H9 (cell line): Measurements from ENCODE around the gene GSC2. TPM values are rescaled to one million over a fixed set of nuclear protein-coding genes. Genes with fewer than 3 reads are reported as not detected.

Experiments used
- DNase-seq: peaks from one replicate; pipeline ENCODE4 v3.0.0-alpha.2; 2017
- H2AFZ ChIP-seq: one replicate; pipeline ENCODE4 v1.6.1; 2013; ENCODE audit warnings: mild to moderate bottlenecking, low read length, control low read depth, moderate library complexity
- H2AK5ac ChIP-seq: 2 replicates; pipeline ENCODE4 v1.6.1; 2013; ENCODE audit warnings: low read length, control low read depth, mixed read lengths; ENCODE audit not compliant: insufficient read length
- H2BK120ac ChIP-seq: one replicate; pipeline ENCODE4 v1.6.1; 2013; ENCODE audit warnings: low read depth, mild to moderate bottlenecking, low read length, control low read depth, inconsistent platforms; ENCODE audit not compliant: poor library complexity, severe bottlenecking
- H2BK12ac ChIP-seq: 2 replicates; pipeline ENCODE4 v1.6.1; 2013; ENCODE audit warnings: low read length, control low read depth, mixed read lengths, low read depth; ENCODE audit not compliant: insufficient read length
- H2BK15ac ChIP-seq: 2 replicates; pipeline ENCODE4 v1.6.1; 2013; ENCODE audit warnings: low read depth, low read length, control low read depth
- H2BK20ac ChIP-seq: one replicate; pipeline ENCODE4 v1.6.1; 2013; ENCODE audit warnings: low read depth, mild to moderate bottlenecking, low read length, control low read depth, inconsistent platforms; ENCODE audit not compliant: poor library complexity, severe bottlenecking
- H2BK5ac ChIP-seq: 2 replicates; pipeline ENCODE4 v1.6.1; 2013; ENCODE audit warnings: low read length, control low read depth, mixed read lengths; ENCODE audit not compliant: insufficient read length
- H3K14ac ChIP-seq: 2 replicates; pipeline ENCODE4 v1.6.1; 2013; ENCODE audit warnings: low read length, control low read depth; ENCODE audit not compliant: insufficient read depth
- H3K18ac ChIP-seq: 2 replicates; pipeline ENCODE4 v1.6.1; 2013; ENCODE audit warnings: low read depth, mild to moderate bottlenecking, mixed read lengths, low read length, control low read depth; ENCODE audit not compliant: insufficient read length
- H3K23ac ChIP-seq: 2 replicates; pipeline ENCODE4 v1.6.1; 2013; ENCODE audit warnings: low read length, control low read depth, mixed read lengths, low read depth; ENCODE audit not compliant: insufficient read length
- H3K23me2 ChIP-seq: 2 replicates; pipeline ENCODE4 v1.6.1; 2013; ENCODE audit warnings: low read depth, mild to moderate bottlenecking, mixed read lengths, low read length, control low read depth; ENCODE audit not compliant: insufficient read length, poor library complexity, severe bottlenecking
- H3K27ac ChIP-seq: 2 replicates; pipeline ENCODE4 v1.5.1; 2013; ENCODE audit warnings: low read length, control low read depth, mixed read lengths, low read depth; ENCODE audit not compliant: insufficient read length
- H3K27me3 ChIP-seq: 2 replicates; pipeline ENCODE4 v1.6.1; 2013; ENCODE audit warnings: low read length, control low read depth, inconsistent platforms; ENCODE audit not compliant: insufficient read depth
- H3K4ac ChIP-seq: 2 replicates; pipeline ENCODE4 v1.6.1; 2013; ENCODE audit warnings: low read depth, mild to moderate bottlenecking, control low read depth, inconsistent platforms, low read length, moderate library complexity
- H3K4me1 ChIP-seq: 2 replicates; pipeline ENCODE4 v1.6.1; 2013; ENCODE audit warnings: low read length, control low read depth, inconsistent platforms; ENCODE audit not compliant: insufficient read depth
- H3K4me2 ChIP-seq: 2 replicates; pipeline ENCODE4 v1.6.1; 2013; ENCODE audit warnings: low read length, control low read depth, mixed read lengths; ENCODE audit not compliant: insufficient read length, insufficient read depth
- H3K56ac ChIP-seq: 2 replicates; pipeline ENCODE4 v1.6.1; 2013; ENCODE audit warnings: low read depth, mild to moderate bottlenecking, mixed read lengths, low read length, control low read depth; ENCODE audit not compliant: insufficient read length
- H3K79me1 ChIP-seq: 2 replicates; pipeline ENCODE4 v1.6.1; 2013; ENCODE audit warnings: low read depth, mild to moderate bottlenecking, moderate library complexity, low read length, control low read depth, inconsistent platforms; ENCODE audit not compliant: insufficient read depth, poor library complexity, severe bottlenecking
- H3K79me2 ChIP-seq: 2 replicates; pipeline ENCODE4 v1.6.1; 2013; ENCODE audit warnings: low read length, control low read depth, inconsistent platforms; ENCODE audit not compliant: insufficient read depth
- H3K9ac ChIP-seq: 2 replicates; pipeline ENCODE4 v1.6.1; 2013; ENCODE audit warnings: low read length, control low read depth, mixed read lengths; ENCODE audit not compliant: insufficient read length; ENCODE audit errors: extremely low read depth
- H3K9me3 ChIP-seq: one replicate; pipeline ENCODE4 v1.6.1; 2013; ENCODE audit warnings: low read depth, low read length, inconsistent platforms; ENCODE audit not compliant: control insufficient read depth
- H3T11ph ChIP-seq: one replicate; pipeline ENCODE4 v1.6.1; 2013; ENCODE audit warnings: mild to moderate bottlenecking, low read length, control low read depth, inconsistent platforms
- H4K20me1 ChIP-seq: one replicate; pipeline ENCODE4 v1.6.1; 2013; ENCODE audit not compliant: control insufficient read depth, insufficient read length, insufficient read depth
- H4K5ac ChIP-seq: 2 replicates; pipeline ENCODE4 v1.6.1; 2013; ENCODE audit warnings: low read depth, mild to moderate bottlenecking, mixed read lengths, low read length, control low read depth; ENCODE audit not compliant: insufficient read length
- H4K8ac ChIP-seq: replicated peaks from 2 replicates; pipeline ENCODE4 v1.6.1; 2013; ENCODE audit warnings: low read length, control low read depth, mixed read lengths, low read depth; ENCODE audit not compliant: insufficient read length
- H4K91ac ChIP-seq: 2 replicates; pipeline ENCODE4 v1.6.1; 2013; ENCODE audit warnings: low read depth, mild to moderate bottlenecking, moderate library complexity, mixed read lengths, low read length, control low read depth; ENCODE audit not compliant: insufficient read length
- H3K27ac Mint-ChIP-seq, 3 experiments: 2 replicates in 2 of 3; 3 replicates in 1 of 3; pipeline ENCODE4 v1.8.0; 2020 to 2021; ENCODE audit warnings: mixed read lengths in 3 of 3, mild to moderate bottlenecking in 1 of 3, moderate library complexity in 1 of 3
- H3K27me3 Mint-ChIP-seq: 2 replicates; pipeline ENCODE4 v1.8.0; 2021; ENCODE audit warnings: low read depth, mild to moderate bottlenecking, moderate library complexity, mixed read lengths
- H3K36me3 Mint-ChIP-seq, 3 experiments: 2 replicates in 2 of 3; 3 replicates in 1 of 3; pipeline ENCODE4 v1.8.0; 2020 to 2021; ENCODE audit warnings: low read depth in 3 of 3, mixed read lengths in 3 of 3; ENCODE audit not compliant: insufficient read depth in 1 of 3
- H3K4me1 Mint-ChIP-seq, 2 experiments: 2 replicates each; pipeline ENCODE4 v1.8.0; 2020; ENCODE audit warnings: mixed read lengths in 2 of 2
- H3K4me3 Mint-ChIP-seq, 2 experiments: 2 replicates in 1 of 2; 3 replicates in 1 of 2; pipeline ENCODE4 v1.8.0; 2020 to 2021; ENCODE audit warnings: mild to moderate bottlenecking in 2 of 2, mixed read lengths in 2 of 2, moderate library complexity in 1 of 2
- H3K9me3 Mint-ChIP-seq, 2 experiments: 2 replicates in 1 of 2; 3 replicates in 1 of 2; pipeline ENCODE4 v1.8.0; 2020; ENCODE audit warnings: mild to moderate bottlenecking in 2 of 2, mixed read lengths in 2 of 2, moderate library complexity in 1 of 2
- CTCF ChIP-seq: fragments of 200-600 bp; sonication (generic); conservative IDR thresholded peaks from 3 replicates; pipeline ENCODE4 v1.8.0; 2021; ENCODE audit warnings: antibody characterized with exemption, mild to moderate bottlenecking
- WGBS: extraction: QIAGEN DNeasy Blood & Tissue Kit; methylation state at CpG from one replicate; pipeline ENCODE4 v1.1.7; 2013; ENCODE audit warnings: missing lambda C conversion rate, low lambda C conversion rate, mixed read lengths; ENCODE audit not compliant: insufficient read length; ENCODE audit errors: extremely low coverage; 5-methylcytosine and 5-hydroxymethylcytosine counted together
- total RNA-seq: library from RNA; stranded (reverse); gene quantifications from 2 replicates; pipeline ENCODE4 v1.2.1, GENCODE V29; 2021

The GSC2 gene
- total RNA-seq, 1 experiment from 2014 or later, result 0.22 TPM

GRCh38 chr22:19108807-19109197 lies 41.3 kb downstream of the GSC2 start:
- H3K14ac ChIP-seq, result no peak overlapping the region
- H2BK5ac ChIP-seq, result no peak overlapping the region
- H3K27me3 ChIP-seq, result no peaks in the 10 kb centered on the region
- H3K4me3 Mint-ChIP-seq, result no peak overlapping the region
- no peak overlapping the region for H4K5ac ChIP-seq
- peaks cover 4% of the 10 kb centered on the region for H3K79me1 ChIP-seq
- H3K27me3 Mint-ChIP-seq, result no peaks in the 10 kb centered on the region
- no peak overlapping the region for H3K4me2 ChIP-seq
- peaks cover 2% of the 10 kb centered on the region for H4K20me1 ChIP-seq
- no peaks in the 10 kb centered on the region for H3K9me3 ChIP-seq
- H4K91ac ChIP-seq, result no peak overlapping the region
- no peak overlapping the region for H2BK15ac ChIP-seq
- no peak overlapping the region for H2BK120ac ChIP-seq
- H3K79me2 ChIP-seq, result peaks cover 20% of the 10 kb centered on the region; the same call in 1 of the 2 replicates
- H2AFZ ChIP-seq, result no peak overlapping the region
- no peak overlapping the region for H2BK12ac ChIP-seq
- no peak overlapping the region for H2AK5ac ChIP-seq
- no peak overlapping the region for H3K9ac ChIP-seq
- H3K23ac ChIP-seq, result no peak overlapping the region
- no peak overlapping the region for H3K18ac ChIP-seq
- no peak overlapping the region for H3K4ac ChIP-seq
- no peaks in the 10 kb centered on the region for H3K9me3 Mint-ChIP-seq
- peaks cover 8% of the 10 kb centered on the region; the same call in 1 of the 2 replicates for H3K4me1 ChIP-seq
- H4K8ac ChIP-seq, result no peak overlapping the region
- H3K27ac Mint-ChIP-seq, result no peak overlapping the region
- no peak overlapping the region for H3T11ph ChIP-seq
- no peak overlapping the region for H3K56ac ChIP-seq
- no peaks in the 10 kb centered on the region for H3K23me2 ChIP-seq
- H3K36me3 Mint-ChIP-seq, result 0 out of 7 replicates have a peak, but pooled peaks cover 0 to 4% (median 1%) of the 10 kb centered on the region in 3 experiments
- H3K27ac ChIP-seq, result no peak overlapping the region
- no peak overlapping the region for H2BK20ac ChIP-seq
- peaks cover 27 to 28% of the 10 kb centered on the region in 2 experiments for H3K4me1 Mint-ChIP-seq
- no peak for TF ChIP-seq CTCF
- no CpG with 5 or more reads among the region's 3 CpGs for WGBS
- DNase-seq, result no peak
